Activated CD4-positive, CD25-positive, alpha-beta regulatory T cell treated with anti-CD3 and anti-CD28 coated beads, Interleukin-2, amount 50 U/mL, for 16 hours (primary cell): ENCODE measurements around the gene CD8B.

Experiments used
- DNase-seq: peaks from one replicate; pipeline ENCODE4 v3.0.0-alpha.2; 2020; ENCODE audit warnings: low read depth, low spot score

Gene CD8B

DNA sequence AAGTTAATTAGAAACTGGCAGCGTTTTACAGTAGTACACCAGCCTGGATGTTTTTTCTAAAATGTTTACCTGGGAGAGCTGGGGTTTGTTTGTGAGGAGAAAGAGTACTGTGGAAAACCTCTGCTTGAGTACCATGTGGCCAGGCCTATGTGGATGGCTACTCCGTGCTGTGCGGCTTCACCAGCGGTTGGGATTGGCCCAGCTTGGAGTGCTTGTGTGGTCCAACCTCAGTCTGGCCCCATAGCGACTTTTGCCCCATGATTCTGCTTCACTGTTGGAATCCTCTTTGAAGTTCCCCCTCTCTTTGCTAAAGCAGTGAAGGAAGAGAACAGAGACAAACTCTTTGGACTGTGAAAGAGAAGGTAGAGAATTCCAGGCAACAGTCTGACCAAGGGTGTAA lies 86.8 kb downstream of the CD8B start:
- DNase-seq = no peak

DNA sequence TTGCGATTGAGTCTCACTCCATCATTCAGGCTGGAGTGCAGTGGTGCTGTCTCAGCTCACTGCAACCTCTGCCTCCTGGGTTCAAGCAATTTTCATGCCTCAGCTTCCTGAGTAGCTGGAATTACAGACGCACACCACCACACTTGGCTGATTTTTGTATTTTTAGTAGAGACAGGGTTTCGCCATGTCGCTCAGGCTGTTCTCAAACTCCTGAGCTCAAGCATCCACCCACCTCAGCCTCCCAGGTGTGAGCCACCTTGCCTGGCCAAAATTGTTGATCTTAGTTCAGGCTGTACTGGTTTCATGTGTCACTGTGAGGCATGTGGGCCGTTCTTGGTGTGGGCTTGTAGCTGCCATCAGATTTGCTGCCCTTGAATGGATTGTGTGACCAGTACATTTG lies 89.1 kb downstream of the CD8B start:
- no peak for DNase-seq

DNA sequence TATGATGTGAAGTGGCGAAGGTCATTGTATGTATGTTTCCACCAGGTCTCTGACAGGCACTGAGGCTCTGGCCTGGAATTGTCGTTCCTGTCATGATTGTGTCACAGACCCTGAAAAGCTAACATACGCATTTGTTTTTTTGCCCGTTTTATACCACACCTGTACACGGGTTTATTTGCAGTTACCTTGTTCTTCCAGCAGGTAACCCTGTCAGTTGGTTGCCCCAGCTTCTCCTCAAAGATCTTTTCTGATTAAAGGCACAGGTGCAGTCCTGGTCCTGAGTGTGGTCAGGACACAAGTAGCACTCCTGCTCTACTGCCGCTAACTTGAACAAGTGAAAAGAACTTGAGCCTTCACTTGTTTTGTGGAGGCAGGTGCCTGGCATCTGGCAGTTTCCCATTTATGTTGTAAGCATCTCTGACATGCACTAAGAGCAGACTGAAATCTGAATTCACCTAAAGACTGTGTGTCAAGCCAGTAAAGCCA lies 90.8 kb downstream of the CD8B start:
- no peak for DNase-seq

DNA sequence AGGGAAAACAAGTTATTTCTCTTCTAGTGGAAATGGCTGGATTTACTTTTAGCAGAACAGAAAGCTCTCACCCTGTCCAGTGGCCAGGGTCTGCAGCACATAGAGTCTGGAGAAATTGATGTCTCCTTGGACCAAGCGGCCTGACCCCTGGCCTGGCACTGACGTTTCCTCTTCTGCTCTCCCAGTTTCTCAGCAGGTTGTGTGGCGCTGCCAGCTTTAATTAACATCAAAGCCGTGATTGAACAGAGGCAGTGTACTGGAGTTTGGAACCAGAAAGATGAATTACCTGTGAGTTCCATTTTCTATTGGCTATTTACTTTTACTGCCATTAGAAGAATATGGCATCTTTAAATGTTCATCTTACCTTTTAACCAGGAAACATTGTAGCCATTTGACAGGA lies 91.8 kb downstream of the CD8B start:
- DNase-seq = no peak

DNA sequence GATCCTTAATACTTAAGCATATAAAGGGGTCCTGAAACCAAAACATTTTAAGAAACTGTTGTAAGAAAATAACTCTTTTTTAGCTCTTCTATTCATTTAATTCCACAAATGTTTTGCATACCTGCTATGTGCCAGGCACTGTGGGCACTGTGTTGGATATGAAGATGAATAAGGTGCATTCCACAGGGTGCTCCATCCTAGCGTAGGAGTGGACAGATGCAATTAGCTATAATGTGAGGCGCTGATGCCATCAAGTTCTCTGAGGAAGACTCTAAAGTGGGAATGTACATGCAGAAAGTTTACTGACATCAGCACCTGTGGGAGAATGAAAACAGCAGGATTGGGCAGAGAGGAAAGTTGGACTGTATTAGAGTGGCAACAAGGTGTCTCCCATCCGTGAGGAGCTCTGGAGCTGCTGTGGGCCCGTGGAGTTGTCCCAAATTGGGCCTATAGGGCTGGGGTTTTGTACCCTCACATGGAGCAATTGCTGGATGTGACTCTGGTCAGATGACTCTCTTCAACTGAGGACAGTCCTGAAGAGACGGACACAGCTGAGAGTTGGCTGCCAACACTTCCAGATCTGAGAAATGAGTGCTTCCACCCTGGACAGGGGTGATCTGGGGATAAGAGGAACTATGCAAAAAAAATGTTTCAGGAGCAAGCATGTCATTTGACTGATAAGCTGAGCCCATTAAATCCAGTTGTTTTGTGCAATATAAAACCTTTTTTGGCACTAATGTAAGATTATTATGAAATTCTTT lies 93.3 kb downstream of the CD8B start:
- DNase-seq = no peak
